Mucosa of descending colon (tissue), 3 donors: Measurements from ENCODE around the gene CTAG1B. TPM values are rescaled to one million over a fixed set of nuclear protein-coding genes. Genes with fewer than 3 reads are reported as not detected.
"Not testable (repeated sequence)": the region's sequence is repeated elsewhere in the genome, so short reads cannot be mapped to it uniquely, and the experiment has no call there.

ENCODE experiments used
- ATAC-seq: fragments of 200-7000 bp; cut with Tn5 transposase; one replicate; pipeline ENCODE4 v1.9.1; 2020; ENCODE audit warnings: mild to moderate bottlenecking, moderate library complexity
- DNase-seq, 3 donors: peaks; one replicate each; pipeline ENCODE4 v3.0.0-alpha.2; 2020
- H3K36me3 ChIP-seq: fragments of 200-600 bp; one replicate; pipeline ENCODE4 v1.8.0; 2021; ENCODE audit warnings: low read depth, mild to moderate bottlenecking
- H3K4me1 ChIP-seq: fragments of 200-600 bp; one replicate; pipeline ENCODE4 v1.8.0; 2021; ENCODE audit warnings: low read depth, mild to moderate bottlenecking
- H3K4me3 ChIP-seq: fragments of 200-600 bp; one replicate; pipeline ENCODE4 v1.8.0; 2021; ENCODE audit warnings: mild to moderate bottlenecking
- H3K9me3 ChIP-seq: fragments of 200-600 bp; one replicate; pipeline ENCODE4 v1.8.0; 2021; ENCODE audit warnings: mild to moderate bottlenecking
- CTCF ChIP-seq: fragments of 200-600 bp; IDR thresholded peaks from one replicate; pipeline ENCODE4 v1.8.0; 2022; ENCODE audit warnings: antibody characterized with exemption, mild to moderate bottlenecking
- intact Hi-C, 2 donors: fragments of 100-400 bp; cut with DNase I in 1 of 2; cut with micrococcal nuclease in 1 of 2; formaldehyde crosslinking; loops; one replicate each; pipeline versions ENCODE4 v1.11.0 to v1.11.1; 2022; cut with DNase I, micrococcal nuclease
- long read RNA-seq, 2 donors: library from polyadenylated mRNA; unstranded; transcript quantifications; one replicate each; pipeline ENCODE4 v2.0.0, GENCODE V29; 2019 to 2021
- total RNA-seq, 3 donors: library from RNA; stranded (reverse); fragmentation: NEBNext Ultra II Directional in 2 of 3; extraction: Animal tissue kit (Norgen Biotek cat#: 25700) in 2 of 3; gene quantifications; one replicate each; pipeline versions ENCODE4 v1.2.1 to v1.2.4, GENCODE V29; 2021 to 2023
- donor health status: DM: no; HTN: no; CAD: no; lungs with moderate emphysema.
- donor health status: DM: no; HTN: no; CAD: no.
- donor health status: DM: no; HTN: yes; CAD: no.

Gene CTAG1B
- not detected for total RNA-seq
- long read RNA-seq, donor 1: 0 reads
- long read RNA-seq, donor 2: 0 reads

GRCh38 chrX:154619182-154619581, at the start of gene CTAG1B:
Gene CTAG1B (minus strand): TSS chrX:154619282. CDS start chrX:154619218, 64 bp downstream.
- H3K36me3 ChIP-seq, intact Hi-C loops, H3K4me1 ChIP-seq, ATAC-seq, H3K4me3 ChIP-seq, H3K9me3 ChIP-seq, DNase-seq: not testable (repeated sequence)

- Histone ChIP-seq H3K36me3 (no peaks in the 10 kb centered on the region), H3K4me1 (no peaks in the 10 kb centered on the region), H3K4me3 (no peak overlapping the region), H3K9me3 (no peaks in the 10 kb centered on the region)
- intact Hi-C loops: no loop called here
- DNase-seq (no peak), ATAC-seq (no peak)
- TF ChIP-seq CTCF: no peak
Measured at GRCh38 chrX:154661899-154662298, 42.8 kb upstream of the CTAG1B start.

GRCh38 chrX:154661170-154661569, 42.1 kb upstream of the CTAG1B start:
- DNase-seq (no peak), ATAC-seq (no peak)
- TF ChIP-seq CTCF: no peak
- no peaks in the 10 kb centered on the region for H3K4me1 ChIP-seq
- H3K4me3 ChIP-seq: no peak overlapping the region
- intact Hi-C loops: no loop called here
- H3K36me3 ChIP-seq: no peaks in the 10 kb centered on the region
- no peaks in the 10 kb centered on the region for H3K9me3 ChIP-seq

GRCh38 chrX:154660541-154660940, 41.5 kb upstream of the CTAG1B start:
- intact Hi-C loops: no loop called here
- TF ChIP-seq CTCF: no peak
- DNase-seq: no peak
- no peak overlapping the region for H3K4me3 ChIP-seq
- no peaks in the 10 kb centered on the region for H3K9me3 ChIP-seq
- no peaks in the 10 kb centered on the region for H3K4me1 ChIP-seq
- no peaks in the 10 kb centered on the region for H3K36me3 ChIP-seq
- ATAC-seq: no peak

- Histone ChIP-seq H3K9me3 (no peaks in the 10 kb centered on the region), H3K36me3 (no peaks in the 10 kb centered on the region), H3K4me3 (no peak overlapping the region), H3K4me1 (no peaks in the 10 kb centered on the region)
- intact Hi-C loops: no loop called here
- ATAC-seq (no peak), DNase-seq (peak in 1 of 3 donors; percentile 18)
- TF ChIP-seq CTCF: no peak
Measured at GRCh38 chrX:154658957-154659356, 39.9 kb upstream of the CTAG1B start.

- H3K4me1 ChIP-seq: no peaks in the 10 kb centered on the region
- DNase-seq: peak in 1 of 3 donors; percentile 34
- no peak for ATAC-seq
- TF ChIP-seq CTCF: no peak
- intact Hi-C loops: no loop called here
- no peaks in the 10 kb centered on the region for H3K36me3 ChIP-seq
- no peak overlapping the region for H3K4me3 ChIP-seq
- H3K9me3 ChIP-seq: no peaks in the 10 kb centered on the region
Measured at GRCh38 chrX:154658187-154658586, 39.1 kb upstream of the CTAG1B start.
